ENCODE measurements around the gene ANAPC10.

ANAPC10 gene

DNA sequence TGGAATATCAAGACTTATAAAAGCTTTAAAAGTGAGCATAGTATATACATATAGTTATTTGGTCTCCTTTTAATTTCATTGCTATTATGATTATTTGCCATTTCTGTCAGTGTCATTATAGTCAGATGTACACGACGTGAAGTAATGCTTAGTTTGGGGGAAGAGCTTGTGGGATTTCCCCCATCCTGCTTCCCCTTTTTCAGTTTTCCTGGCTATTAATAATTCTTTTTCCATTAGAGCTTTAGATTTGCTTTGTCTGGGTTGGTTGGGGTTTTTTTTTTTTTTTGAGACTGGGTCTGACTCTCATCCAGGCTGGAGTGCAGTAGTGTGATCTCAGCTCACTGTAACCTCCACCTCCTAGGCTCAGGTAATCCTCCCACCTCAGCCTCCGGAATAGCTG is 5.5 kb upstream of the ANAPC10 start:
- Histone ChIP-seq H3K9ac (ENCODE audit: low read length) (no peak overlapping the region), H3F3A (ENCODE audit: insufficient read depth, low read length) (no peaks in the 10 kb centered on the region), H3K36me3 (replicated peaks; ENCODE audit: insufficient read depth, low read length) (peaks cover 10% of the 10 kb centered on the region), H3K27ac (ENCODE audit: low read length) (no peak overlapping the region), H3K9me3 (replicated peaks; ENCODE audit: insufficient read depth, low read length) (no peaks in the 10 kb centered on the region), H3K4me2 (ENCODE audit: low read depth, low read length) (no peak overlapping the region), H3K27me3 (replicated peaks; ENCODE audit: insufficient read depth, low read length) (no peaks in the 10 kb centered on the region), H2AFZ (ENCODE audit: low read length) (no peak overlapping the region), H3K4me1 (ENCODE audit: low read length) (no peaks in the 10 kb centered on the region), H3K4me3 (ENCODE audit: low read length) (no peak overlapping the region), H3K9me2 (replicated peaks; ENCODE audit: insufficient read depth, low read length) (no peaks in the 10 kb centered on the region), H3K79me2 (ENCODE audit: low read length) (peaks cover 94% of the 10 kb centered on the region), H4K20me1 (ENCODE audit: insufficient read depth, low read length) (peaks cover 15% of the 10 kb centered on the region; the same call in 1 of the 2 replicates)
- no peak for TF ChIP-seq EZH2 (optimal IDR thresholded peaks at IDR 0.05; ENCODE audit: low read depth, low read length)
- TF ChIP-seq, protein P1, sequence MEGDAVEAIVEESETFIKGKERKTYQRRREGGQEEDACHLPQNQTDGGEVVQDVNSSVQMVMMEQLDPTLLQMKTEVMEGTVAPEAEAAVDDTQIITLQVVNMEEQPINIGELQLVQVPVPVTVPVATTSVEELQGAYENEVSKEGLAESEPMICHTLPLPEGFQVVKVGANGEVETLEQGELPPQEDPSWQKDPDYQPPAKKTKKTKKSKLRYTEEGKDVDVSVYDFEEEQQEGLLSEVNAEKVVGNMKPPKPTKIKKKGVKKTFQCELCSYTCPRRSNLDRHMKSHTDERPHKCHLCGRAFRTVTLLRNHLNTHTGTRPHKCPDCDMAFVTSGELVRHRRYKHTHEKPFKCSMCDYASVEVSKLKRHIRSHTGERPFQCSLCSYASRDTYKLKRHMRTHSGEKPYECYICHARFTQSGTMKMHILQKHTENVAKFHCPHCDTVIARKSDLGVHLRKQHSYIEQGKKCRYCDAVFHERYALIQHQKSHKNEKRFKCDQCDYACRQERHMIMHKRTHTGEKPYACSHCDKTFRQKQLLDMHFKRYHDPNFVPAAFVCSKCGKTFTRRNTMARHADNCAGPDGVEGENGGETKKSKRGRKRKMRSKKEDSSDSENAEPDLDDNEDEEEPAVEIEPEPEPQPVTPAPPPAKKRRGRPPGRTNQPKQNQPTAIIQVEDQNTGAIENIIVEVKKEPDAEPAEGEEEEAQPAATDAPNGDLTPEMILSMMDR (IDR thresholded peaks at IDR 0.05; ENCODE audit: low read length): no peak
- no peak for TF ChIP-seq EZH2phosphoT487 (IDR thresholded peaks at IDR 0.05; ENCODE audit: low read length)
- DNase-seq: no peak

DNA sequence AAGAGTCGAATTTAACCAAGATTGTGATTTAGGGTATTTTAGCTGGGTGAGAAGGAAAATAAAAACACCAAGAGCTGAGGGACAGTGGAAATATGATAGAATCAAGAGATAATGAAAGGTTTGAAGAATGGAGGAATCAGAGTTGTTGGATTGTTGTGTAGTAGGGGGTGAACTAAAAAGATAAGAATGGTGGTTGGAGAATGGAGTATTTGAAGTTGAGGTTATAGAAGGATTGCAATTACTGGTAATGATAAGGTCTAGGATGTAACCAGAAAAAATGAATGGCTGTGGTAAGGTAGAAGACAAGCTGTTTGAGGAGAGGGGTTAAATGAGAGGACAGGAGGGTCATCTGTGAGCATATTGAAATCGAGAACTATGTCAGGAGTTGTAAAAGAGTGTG is 4.6 kb upstream of the ANAPC10 start:
- DNase-seq: no peak
- H3K36me3 ChIP-seq (replicated peaks; ENCODE audit: insufficient read depth, low read length): peaks cover 4% of the 10 kb centered on the region; the same call in 1 of the 2 replicates
- no peaks in the 10 kb centered on the region for H3K27me3 ChIP-seq (replicated peaks; ENCODE audit: insufficient read depth, low read length)
- peaks cover 15% of the 10 kb centered on the region; the same call in 1 of the 2 replicates for H4K20me1 ChIP-seq (ENCODE audit: insufficient read depth, low read length)
- no peaks in the 10 kb centered on the region for H3K9me2 ChIP-seq (replicated peaks; ENCODE audit: insufficient read depth, low read length)
- no peaks in the 10 kb centered on the region for H3K9me3 ChIP-seq (replicated peaks; ENCODE audit: insufficient read depth, low read length)
- peaks cover 93% of the 10 kb centered on the region for H3K79me2 ChIP-seq (ENCODE audit: low read length)
- no peak overlapping the region for H3K27ac ChIP-seq (ENCODE audit: low read length)
- H3K9ac ChIP-seq (ENCODE audit: low read length): no peak overlapping the region
- H3F3A ChIP-seq (ENCODE audit: insufficient read depth, low read length): peaks cover 3% of the 10 kb centered on the region
- H3K4me1 ChIP-seq (ENCODE audit: low read length): no peaks in the 10 kb centered on the region
- H3K4me3 ChIP-seq (ENCODE audit: low read length): no peak overlapping the region
- no peak overlapping the region for H3K4me2 ChIP-seq (ENCODE audit: low read depth, low read length)
- no peak for TF ChIP-seq EZH2phosphoT487 (IDR thresholded peaks at IDR 0.05; ENCODE audit: low read length)
- TF ChIP-seq, protein P1 (IDR thresholded peaks at IDR 0.05; ENCODE audit: low read length): no peak
- no peak for TF ChIP-seq EZH2 (optimal IDR thresholded peaks at IDR 0.05; ENCODE audit: low read depth, low read length)
- H2AFZ ChIP-seq (ENCODE audit: low read length): no peak overlapping the region

DNA sequence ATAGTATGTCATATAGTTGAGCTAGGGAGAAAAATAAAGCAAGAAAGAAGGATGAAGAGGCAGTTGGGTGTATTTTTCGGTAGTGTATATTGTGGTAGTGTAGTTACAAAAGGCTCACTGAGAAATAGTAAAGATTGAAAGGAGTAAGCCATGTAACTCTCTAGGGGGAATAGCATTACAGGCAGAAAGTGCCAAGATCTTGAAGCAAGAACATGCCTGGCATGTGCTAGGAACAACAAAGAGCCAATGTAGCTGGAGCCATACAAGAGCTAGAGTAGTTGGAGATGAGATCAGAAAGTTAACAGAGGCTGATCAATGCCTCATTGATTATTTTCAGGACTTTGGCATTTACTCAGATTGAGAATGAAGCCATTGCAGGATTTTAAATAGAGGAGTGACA is 3.1 kb upstream of the ANAPC10 start:
- H3K27me3 ChIP-seq (replicated peaks; ENCODE audit: insufficient read depth, low read length): no peaks in the 10 kb centered on the region
- H3K4me1 ChIP-seq (ENCODE audit: low read length): peaks cover 7% of the 10 kb centered on the region; the same call in 1 of the 2 replicates

More for the DNA sequence above, 3.1 kb upstream of the ANAPC10 start:
- H3K4me2 ChIP-seq (ENCODE audit: low read depth, low read length): no peak overlapping the region
- no peak overlapping the region for H2AFZ ChIP-seq (ENCODE audit: low read length)
- TF ChIP-seq EZH2phosphoT487 (IDR thresholded peaks at IDR 0.05; ENCODE audit: low read length) (no peak), EZH2 (optimal IDR thresholded peaks at IDR 0.05; ENCODE audit: low read depth, low read length) (no peak)
- TF ChIP-seq, protein P1 (IDR thresholded peaks at IDR 0.05; ENCODE audit: low read length): no peak
- peaks cover 15% of the 10 kb centered on the region; the same call in 1 of the 2 replicates for H4K20me1 ChIP-seq (ENCODE audit: insufficient read depth, low read length)
- peaks cover 94% of the 10 kb centered on the region for H3K79me2 ChIP-seq (ENCODE audit: low read length)
- H3K9ac ChIP-seq (ENCODE audit: low read length): no peak overlapping the region
- no peak for DNase-seq
- H3K9me2 ChIP-seq (replicated peaks; ENCODE audit: insufficient read depth, low read length): no peaks in the 10 kb centered on the region
- peaks cover 4% of the 10 kb centered on the region; the same call in 1 of the 2 replicates for H3K36me3 ChIP-seq (replicated peaks; ENCODE audit: insufficient read depth, low read length)
- H3K9me3 ChIP-seq (replicated peaks; ENCODE audit: insufficient read depth, low read length): no peaks in the 10 kb centered on the region
- H3K4me3 ChIP-seq (ENCODE audit: low read length): no peak overlapping the region
- no peak overlapping the region for H3K27ac ChIP-seq (ENCODE audit: low read length)
- peaks cover 8% of the 10 kb centered on the region for H3F3A ChIP-seq (ENCODE audit: insufficient read depth, low read length)
